ENCODE measurements around the gene MARVELD3. TPM values are rescaled to one million over a fixed set of nuclear protein-coding genes. Genes with fewer than 3 reads are reported as not detected.

The MARVELD3 gene
- total and polyA plus RNA-seq, 2 donors (not counting 1 experiment from before 2014, with no cell fraction given) = not detected

DNA sequence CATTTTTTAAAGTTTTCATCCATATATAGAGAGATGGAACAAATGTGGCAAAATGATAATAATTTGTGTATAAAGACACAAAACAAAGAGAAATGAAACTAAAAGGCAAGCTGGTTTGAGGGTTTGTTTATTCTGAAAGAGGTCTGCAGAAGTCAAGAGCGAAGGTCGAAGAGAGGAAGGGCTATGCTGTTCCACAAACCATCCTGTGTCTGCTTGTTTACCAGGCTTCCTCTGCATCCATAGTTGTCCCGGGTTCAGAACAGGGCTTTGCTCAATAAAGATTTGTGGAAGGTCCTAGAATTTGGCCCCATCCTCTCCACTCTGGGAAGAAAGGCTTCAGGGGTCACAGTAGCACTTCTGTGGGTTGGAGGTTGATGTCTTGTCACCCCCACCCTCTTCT, 2.4 kb upstream of the MARVELD3 start:
- H3K9me3 ChIP-seq (ENCODE audit: control extremely low read depth in 1 of 3, control insufficient read depth in 2 of 3, insufficient read depth in 1 of 3, low read length in 2 of 3) = peaks cover 0 to 4% (median 0%) of the 10 kb centered on the region in 3 donors
- H3K27ac ChIP-seq (ENCODE audit: low read length in 2 of 2) = no peak overlapping the region
- H3K4me1 ChIP-seq (ENCODE audit: control insufficient read depth in 2 of 2, insufficient read depth in 2 of 2, low read length in 2 of 2) = peaks cover 16 to 20% of the 10 kb centered on the region in 2 donors
- H3K27me3 ChIP-seq (replicated peaks in 1 of 4; ENCODE audit: control extremely low read depth in 1 of 4, control insufficient read depth in 3 of 4, insufficient read depth in 4 of 4, low read length in 3 of 4) = peaks cover 0 to 31% (median 23%) of the 10 kb centered on the region in 4 experiments
- no peaks in the 10 kb centered on the region for H3K79me2 ChIP-seq (ENCODE audit: control insufficient read depth, insufficient read depth, low read length)
- Mint-ChIP-seq H3K4me3 (no peak overlapping the region), H3K9me3 (ENCODE audit: insufficient read depth) (no peaks in the 10 kb centered on the region), H3K27ac (no peak overlapping the region), H3K27me3 (peaks cover 6% of the 10 kb centered on the region), H3K4me1 (peaks cover 9% of the 10 kb centered on the region)
- no peak overlapping the region for H3K4me3 ChIP-seq (ENCODE audit: control extremely low read depth in 1 of 5, extremely low read depth in 1 of 5, insufficient read depth in 1 of 5, low read depth in 2 of 5, low read length in 4 of 5)
- intact Hi-C loops (cut with micrococcal nuclease) = no loop called here
- no peaks in the 10 kb centered on the region for H3K36me3 ChIP-seq (replicated peaks in 1 of 2; ENCODE audit: control extremely low read depth in 1 of 2, control insufficient read depth in 1 of 2, extremely low read depth in 1 of 2, insufficient read depth in 2 of 2, low read length in 1 of 2)
- 50% methylated on average over 2 of the region's 3 CpGs for WGBS (ENCODE audit: insufficient coverage)
- ATAC-seq (ENCODE audit: low read depth) = no peak
- H4K20me1 ChIP-seq (ENCODE audit: control insufficient read depth, insufficient read depth, low read length, poor library complexity, severe bottlenecking) = no peaks in the 10 kb centered on the region
- CTCF ChIA-PET = interaction anchor here (1.1 kb wide), 1 partner anchor 21 kb away, joined by 3 read pairs; no protein-coding TSS in a partner anchor
- no peak for TF ChIP-seq EZH2 (IDR thresholded peaks at IDR 0.05; ENCODE audit: borderline replicate concordance, insufficient read depth, low read depth, low read length, poor library complexity, severe bottlenecking)
- TF ChIP-seq, protein P1, sequence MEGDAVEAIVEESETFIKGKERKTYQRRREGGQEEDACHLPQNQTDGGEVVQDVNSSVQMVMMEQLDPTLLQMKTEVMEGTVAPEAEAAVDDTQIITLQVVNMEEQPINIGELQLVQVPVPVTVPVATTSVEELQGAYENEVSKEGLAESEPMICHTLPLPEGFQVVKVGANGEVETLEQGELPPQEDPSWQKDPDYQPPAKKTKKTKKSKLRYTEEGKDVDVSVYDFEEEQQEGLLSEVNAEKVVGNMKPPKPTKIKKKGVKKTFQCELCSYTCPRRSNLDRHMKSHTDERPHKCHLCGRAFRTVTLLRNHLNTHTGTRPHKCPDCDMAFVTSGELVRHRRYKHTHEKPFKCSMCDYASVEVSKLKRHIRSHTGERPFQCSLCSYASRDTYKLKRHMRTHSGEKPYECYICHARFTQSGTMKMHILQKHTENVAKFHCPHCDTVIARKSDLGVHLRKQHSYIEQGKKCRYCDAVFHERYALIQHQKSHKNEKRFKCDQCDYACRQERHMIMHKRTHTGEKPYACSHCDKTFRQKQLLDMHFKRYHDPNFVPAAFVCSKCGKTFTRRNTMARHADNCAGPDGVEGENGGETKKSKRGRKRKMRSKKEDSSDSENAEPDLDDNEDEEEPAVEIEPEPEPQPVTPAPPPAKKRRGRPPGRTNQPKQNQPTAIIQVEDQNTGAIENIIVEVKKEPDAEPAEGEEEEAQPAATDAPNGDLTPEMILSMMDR (IDR thresholded peaks at IDR 0.05) = no peak
- H3K4me2 ChIP-seq (replicated peaks; ENCODE audit: low read depth, low read length, poor library complexity, severe bottlenecking) = no peak overlapping the region
- no peak overlapping the region for H2AFZ ChIP-seq (ENCODE audit: insufficient read depth, low read depth, low read length, poor library complexity, severe bottlenecking)
- POLR2A ChIA-PET = interaction anchor here (1.3 to 1.7 kb wide), 2 partner anchors 10 to 59 kb away, joined by 6 to 7 read pairs; no protein-coding TSS in a partner anchor
- H3K9ac ChIP-seq (ENCODE audit: low read length) = no peak overlapping the region
- DNase-seq = no peak

DNA sequence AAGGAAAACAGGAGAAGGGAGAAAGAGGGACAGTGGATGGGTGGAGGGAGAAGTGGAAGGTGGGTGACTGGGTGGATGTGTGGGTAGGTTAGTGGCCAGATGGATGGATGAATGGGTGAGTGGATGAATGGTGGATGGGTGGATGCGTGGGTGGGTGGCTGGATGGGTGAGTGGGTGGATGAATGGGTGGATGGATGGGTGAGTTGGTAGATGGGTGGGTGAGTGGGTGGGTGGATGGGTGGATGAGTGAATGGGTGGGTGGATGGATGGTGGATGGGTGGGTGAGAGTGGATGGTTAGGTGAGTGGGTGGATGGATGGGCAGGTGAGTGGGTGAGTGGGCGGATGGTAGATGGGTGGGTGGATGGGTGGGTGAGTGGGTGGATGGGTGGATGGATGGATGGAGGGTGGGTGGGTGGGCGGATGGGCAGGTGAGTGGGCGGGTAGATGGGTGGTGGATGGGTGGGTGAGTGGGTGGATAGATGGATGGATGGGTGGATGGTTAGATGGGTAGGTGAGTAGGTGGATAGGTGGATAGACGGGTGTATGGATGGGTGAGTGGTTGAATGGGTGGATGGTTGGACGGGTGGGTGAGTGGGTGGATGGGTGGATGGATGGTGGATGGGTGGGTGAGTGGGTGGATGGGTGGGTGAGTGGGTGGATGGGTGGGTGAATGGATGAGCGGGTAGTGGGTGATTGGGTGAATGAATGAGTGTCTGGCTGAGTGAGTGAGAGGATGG, 702 bp upstream of the MARVELD3 start:
- peaks cover 6% of the 10 kb centered on the region for H3K27me3 Mint-ChIP-seq
- no peak overlapping the region for H3K27ac ChIP-seq (ENCODE audit: low read length in 2 of 2)
- intact Hi-C loops (cut with micrococcal nuclease) = no loop called here
- H3K4me1 Mint-ChIP-seq = peaks cover 9% of the 10 kb centered on the region
- H3K9me3 ChIP-seq (ENCODE audit: control extremely low read depth in 1 of 3, control insufficient read depth in 2 of 3, insufficient read depth in 1 of 3, low read length in 2 of 3) = peaks cover 0 to 4% (median 0%) of the 10 kb centered on the region in 3 donors
- peak overlapping the region; percentile 64 for H3K4me3 Mint-ChIP-seq
- H3K4me2 ChIP-seq (replicated peaks; ENCODE audit: low read depth, low read length, poor library complexity, severe bottlenecking) = peak overlapping the region; percentile 95
- ATAC-seq (ENCODE audit: low read depth) (no peak), DNase-seq (no peak)
- H3K4me1 ChIP-seq (ENCODE audit: control insufficient read depth in 2 of 2, insufficient read depth in 2 of 2, low read length in 2 of 2) = peaks cover 16 to 20% of the 10 kb centered on the region in 2 donors
- no peak overlapping the region for H3K27ac Mint-ChIP-seq
- no peak overlapping the region for H2AFZ ChIP-seq (ENCODE audit: insufficient read depth, low read depth, low read length, poor library complexity, severe bottlenecking)
- no peaks in the 10 kb centered on the region for H3K79me2 ChIP-seq (ENCODE audit: control insufficient read depth, insufficient read depth, low read length)
- H3K4me3 ChIP-seq (ENCODE audit: control extremely low read depth in 1 of 5, extremely low read depth in 1 of 5, insufficient read depth in 1 of 5, low read depth in 2 of 5, low read length in 4 of 5) = no peak overlapping the region
- TF ChIP-seq, protein P1 (IDR thresholded peaks at IDR 0.05) = no peak
- TF ChIP-seq EZH2 (IDR thresholded peaks at IDR 0.05; ENCODE audit: borderline replicate concordance, insufficient read depth, low read depth, low read length, poor library complexity, severe bottlenecking) = no peak
- peak overlapping the region; percentile 66 for H3K9ac ChIP-seq (ENCODE audit: low read length)
- ChIA-PET POLR2A (no interaction called here), CTCF (no interaction called here)
- H3K36me3 ChIP-seq (replicated peaks in 1 of 2; ENCODE audit: control extremely low read depth in 1 of 2, control insufficient read depth in 1 of 2, extremely low read depth in 1 of 2, insufficient read depth in 2 of 2, low read length in 1 of 2) = no peaks in the 10 kb centered on the region
- WGBS (ENCODE audit: insufficient coverage) = 93% methylated on average over 5 of the region's 7 CpGs
- no peaks in the 10 kb centered on the region for H3K9me3 Mint-ChIP-seq (ENCODE audit: insufficient read depth)
- no peaks in the 10 kb centered on the region for H4K20me1 ChIP-seq (ENCODE audit: control insufficient read depth, insufficient read depth, low read length, poor library complexity, severe bottlenecking)
- peaks cover 0 to 29% (median 23%) of the 10 kb centered on the region in 4 experiments for H3K27me3 ChIP-seq (replicated peaks in 1 of 4; ENCODE audit: control extremely low read depth in 1 of 4, control insufficient read depth in 3 of 4, insufficient read depth in 4 of 4, low read length in 3 of 4)

Data from B cell (primary cell).